Heart left ventricle (tissue), 16 donors: ENCODE measurements around the gene NDUFB10. TPM values are rescaled to one million over a fixed set of nuclear protein-coding genes. Genes with fewer than 3 reads are reported as not detected.
"Not testable (repeated sequence)": the region's sequence is repeated elsewhere in the genome, so short reads cannot be mapped to it uniquely, and the experiment has no call there.

ENCODE experiments used
- ATAC-seq, 4 donors: fragments of 200-7000 bp; cut with Tn5 transposase; one replicate each; pipeline ENCODE4 v1.9.1; 2020 to 2022; ENCODE audit warnings: moderate library complexity in 4 of 4, mild to moderate bottlenecking in 3 of 4, moderate number of reproducible peaks in 1 of 4
- DNase-seq, 5 donors: peaks; one replicate each; pipeline ENCODE4 v3.0.0-alpha.2; 2020
- H3K27ac ChIP-seq, 12 donors: fragments of 200-600 bp; sonication (generic) in 4 of 12; one replicate each; pipeline versions ENCODE4 v1.5.0 to v1.8.0; 2016 to 2022; ENCODE audit warnings: mild to moderate bottlenecking in 2 of 12
- H3K27me3 ChIP-seq, 9 donors: fragments of 200-600 bp; sonication (generic) in 2 of 9; one replicate each; pipeline versions ENCODE4 v1.5.1 to v1.8.0; 2016 to 2022; ENCODE audit warnings: mild to moderate bottlenecking in 3 of 9
- H3K36me3 ChIP-seq, 9 donors: fragments of 200-600 bp; sonication (generic) in 2 of 9; one replicate each; pipeline versions ENCODE4 v1.5.0 to v1.8.0; 2018 to 2022; ENCODE audit warnings: mild to moderate bottlenecking in 2 of 9
- H3K4me1 ChIP-seq, 12 donors: fragments of 200-600 bp; sonication (generic) in 4 of 12; one replicate each; pipeline versions ENCODE4 v1.5.0 to v1.8.0; 2016 to 2022; ENCODE audit warnings: mild to moderate bottlenecking in 3 of 12
- H3K4me3 ChIP-seq, 12 donors: fragments of 200-600 bp; sonication (generic) in 4 of 12; one replicate each; pipeline versions ENCODE4 v1.5.0 to v1.8.0; 2017 to 2022; ENCODE audit warnings: mild to moderate bottlenecking in 9 of 12, moderate library complexity in 4 of 12
- H3K9me3 ChIP-seq, 12 donors: fragments of 200-600 bp; sonication (generic) in 4 of 12; one replicate each; pipeline versions ENCODE4 v1.5.0 to v1.8.0; 2016 to 2022; ENCODE audit warnings: mild to moderate bottlenecking in 1 of 12
- CTCF ChIP-seq, 12 donors: fragments of 200-600 bp; sonication (generic) in 4 of 12; IDR thresholded peaks; one replicate each; pipeline versions ENCODE4 v1.5.0 to v1.8.0; 2018 to 2022; ENCODE audit warnings: antibody characterized with exemption in 12 of 12, mild to moderate bottlenecking in 5 of 12
- POLR2A ChIP-seq, 2 donors: fragments of 450-650 bp; IDR thresholded peaks; one replicate each; pipeline ENCODE4 v1.6.1; 2017; ENCODE audit warnings: antibody characterized with exemption in 2 of 2, mild to moderate bottlenecking in 2 of 2, moderate library complexity in 2 of 2
- WGBS, 4 donors: extraction: QIAGEN DNeasy Blood & Tissue Kit in 2 of 4; methylation state at CpG; one replicate each; pipeline versions ENCODE4 v1.1.5 to v1.1.7; 2013 to 2018; 5-methylcytosine and 5-hydroxymethylcytosine counted together
- intact Hi-C, 10 donors: fragments of 100-400 bp; cut with DNase I; formaldehyde crosslinking; loops; one replicate each; pipeline versions ENCODE4 v1.11.1 to v1.14.2; 2022
- polyA plus RNA-seq, 2 donors: library from polyadenylated mRNA; stranded (reverse); fragments of 200-250 nt; gene quantifications; one replicate each; pipeline ENCODE4 v1.2.3, GENCODE V29; 2013
- total RNA-seq, 9 donors: library from RNA; depleted of rRNA in 2 of 9; stranded (reverse); fragments of >200 nt in 2 of 9; fragmentation: NEBNext Ultra II Directional in 3 of 9; extraction: Animal tissue kit (Norgen Biotek cat#: 25700) in 3 of 9; gene quantifications; one replicate each; pipeline versions ENCODE4 v1.1.0 to v1.2.4, GENCODE V29; 2016 to 2023
- donor health status: ischemic (EF 13 %, LVEDD 7.1; RV severe dilation, severe dysfunction).
- donor health status: healthy with polysubstance abuse.
- donor health status: DM: no; HTN: yes; CAD: no.
- donor health status: DM: no; HTN: no; CAD: no.
- donor health status: ischemic (EF 25% LVEDD 6.9; RV normal size, moderate dysfunction).
- donor health status: ischemic (EF 25% LVEDD 5.7; RV mildly dilated, moderate dysfunction).
- donor health status: healthy.
- donor health status: DM: yes; HTN: yes; CAD: no.
- donor health status: ischemic (EF 35%, LVEDD 5.7; RV mildly dilated, moderate dysfunction).
- donor health status: nonischemic (EF 11% LVEDD 7.7; RV severe dilation, severe dysfunction).
- donor health status: DM: yes; HTN: yes; CAD: no.
- donor health status: PGD.
- donor health status: ischemic (EF 29% LVEDD 5.4; RV normal size, mild dysfunction).
- donor health status: nonischemic (EF 23%, LVEDD 6.1; RV moderate dilation, normal function).

Gene NDUFB10
- total and polyA plus RNA-seq, 11 donors: 316 to 1,618 (median 548) TPM

- H3K36me3 ChIP-seq: no peaks in the 10 kb centered on the region
- H3K27ac ChIP-seq: no peak overlapping the region
- no peaks in the 10 kb centered on the region for H3K9me3 ChIP-seq
- WGBS, 4 donors: 0 to 2% (median 2%) methylated on average over 2 to 81 of the region's 81 CpGs
- H3K4me3 ChIP-seq: peak overlapping the region in 1 of 12 donors; percentile 31
- peaks cover 0 to 14% (median 0%) of the 10 kb centered on the region in 12 donors for H3K4me1 ChIP-seq
- intact Hi-C loops: loop anchor here in 1 of 10 donors (5.0 kb wide), 1 partner anchor 46 kb away; the partner anchor contains the start of gene MEIOB
- H3K27me3 ChIP-seq: peaks cover 32 to 90% (median 80%) of the 10 kb centered on the region in 9 donors
- DNase-seq (no peak), ATAC-seq (no peak)
- TF ChIP-seq POLR2A (IDR thresholded peaks at IDR 0.05): no peak
- no peak for TF ChIP-seq CTCF (IDR thresholded peaks at IDR 0.05)
These were observed 41.5 kb upstream of the NDUFB10 start for GRCh38 chr16:1917665-1918350.

GRCh38 chr16:1918351-1919326 is 40.7 kb upstream of the NDUFB10 start, which contains the start of gene HS3ST6:
HS3ST6 (minus strand) TSS chr16:1918415; CDS start chr16:1918323, 92 bp downstream.
- no peaks in the 10 kb centered on the region for H3K36me3 ChIP-seq
- peaks cover 32 to 92% (median 86%) of the 10 kb centered on the region in 9 donors for H3K27me3 ChIP-seq
- no peaks in the 10 kb centered on the region for H3K9me3 ChIP-seq
- H3K4me3 ChIP-seq: peak within 1 kb of the TSS in 2 of 12 donors; percentile 15 to 31
- TF ChIP-seq POLR2A (IDR thresholded peaks at IDR 0.05): no peak
- no peak for TF ChIP-seq CTCF (IDR thresholded peaks at IDR 0.05)
- H3K27ac ChIP-seq: no peak within 1 kb of the TSS
- 4 to 15% (median 8%) methylated on average over 14 to 71 of the region's 71 CpGs for WGBS, 4 donors
- ATAC-seq (no peak), DNase-seq (no peak)
- intact Hi-C loops: loop anchor here in 1 of 10 donors (5.0 kb wide), 1 partner anchor 46 kb away; the partner anchor contains the start of gene MEIOB
- H3K4me1 ChIP-seq: peaks cover 0 to 17% (median 0%) of the 10 kb centered on the region in 12 donors

- H3K36me3 ChIP-seq: no peaks in the 10 kb centered on the region
- H3K27ac ChIP-seq: no peak overlapping the region
- intact Hi-C loops: loop anchor here in 1 of 10 donors (5.0 kb wide), 1 partner anchor 47 kb away; the partner anchor contains the start of gene MEIOB
- no peak for ATAC-seq
- H3K27me3 ChIP-seq: peaks cover 32 to 92% (median 83%) of the 10 kb centered on the region in 9 donors
- TF ChIP-seq CTCF (IDR thresholded peaks at IDR 0.05) (no peak), POLR2A (IDR thresholded peaks at IDR 0.05) (no peak)
- peaks cover 0 to 20% (median 0%) of the 10 kb centered on the region in 12 donors for H3K4me1 ChIP-seq
- H3K4me3 ChIP-seq: no peak overlapping the region
- WGBS, 4 donors: 30 to 33% (median 31%) methylated on average over 9 to 30 of the region's 30 CpGs
- H3K9me3 ChIP-seq: no peaks in the 10 kb centered on the region
- no peak for DNase-seq
These were observed 39.9 kb upstream of the NDUFB10 start for GRCh38 chr16:1919327-1919998.

- intact Hi-C loops, H3K4me3 ChIP-seq, H3K36me3 ChIP-seq, ATAC-seq, H3K27ac ChIP-seq, H3K9me3 ChIP-seq, DNase-seq: not testable (repeated sequence)
- H3K4me1 ChIP-seq: peaks cover 0 to 20% (median 0%) of the 10 kb centered on the region in 12 donors
- peaks cover 32 to 94% (median 80%) of the 10 kb centered on the region in 9 donors for H3K27me3 ChIP-seq
- 61 to 69% (median 66%) methylated on average over 20 to 21 of the region's 21 CpGs for whole genome bisulfite sequencing, 4 donors
These were observed 39.2 kb upstream of the NDUFB10 start for GRCh38 chr16:1920122-1920521.
